HG03045 (cell line): Measurements from ENCODE around the gene TUBGCP6.

Experiments
- ATAC-seq: cut with Tn5 transposase; IDR thresholded peaks from one replicate; pipeline ENCODE4 v1.9.1; 2021; ENCODE audit warnings: mild to moderate bottlenecking, moderate library complexity; ENCODE audit not compliant: unreplicated experiment

Gene TUBGCP6

GRCh38 chr22:50251477-50252081, 6.8 kb upstream of the TUBGCP6 start:
- ATAC-seq: no peak

DNA sequence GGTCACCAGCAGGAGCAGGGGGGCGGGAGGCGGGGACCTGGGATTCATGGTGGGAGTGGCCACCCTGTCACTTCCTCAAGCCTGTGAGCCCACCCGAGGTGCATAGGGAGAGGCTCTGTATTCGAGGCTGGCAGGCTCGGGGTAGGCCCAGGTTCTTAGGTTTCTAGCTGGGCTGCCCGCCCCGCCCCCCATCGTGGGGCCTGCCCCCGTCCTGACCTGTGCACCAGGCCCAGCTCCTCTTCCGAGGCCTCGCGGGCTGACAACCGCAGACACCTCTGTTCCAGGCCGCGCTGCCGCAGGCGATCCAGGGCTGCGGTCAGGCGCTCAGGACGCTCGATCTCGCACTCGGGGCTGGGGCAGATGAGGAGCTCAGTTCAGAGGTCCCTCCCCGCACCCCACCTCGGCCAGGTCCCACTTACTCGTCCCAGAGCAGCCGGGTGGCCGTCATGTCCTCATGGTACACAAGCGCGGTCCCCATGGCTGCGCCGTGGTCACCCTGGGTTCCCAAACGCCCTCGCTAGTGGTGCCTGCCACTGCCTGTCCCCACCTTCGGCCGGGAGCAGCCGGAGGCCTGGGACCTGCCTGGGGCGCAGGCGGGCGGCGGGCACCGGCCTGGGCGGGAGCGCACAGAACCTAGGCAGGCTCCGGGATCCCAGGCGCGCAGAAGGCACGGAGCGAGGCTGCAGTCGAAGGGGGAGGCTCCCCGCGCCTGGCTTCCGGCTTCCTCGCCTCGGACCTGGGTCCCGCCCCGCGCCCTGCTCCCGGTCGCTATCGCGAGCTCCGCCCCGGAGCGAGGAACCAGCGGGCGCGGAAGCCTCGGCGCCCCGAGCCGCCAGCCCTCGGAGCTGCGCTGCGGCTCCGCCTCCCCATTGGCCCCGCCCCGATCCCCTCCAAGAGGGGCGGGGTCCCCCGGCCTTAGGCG, 6.0 kb upstream of the TUBGCP6 start, which contains the start of gene HDAC10:
HDAC10 (minus strand) TSS at position 711 of the 922 bp plus-strand sequence; CDS start at position 478, 233 bp downstream.
- ATAC-seq: peak; percentile 55

- no peak for ATAC-seq
Measured at GRCh38 chr22:50250249-50250554, 5.4 kb upstream of the TUBGCP6 start.

DNA sequence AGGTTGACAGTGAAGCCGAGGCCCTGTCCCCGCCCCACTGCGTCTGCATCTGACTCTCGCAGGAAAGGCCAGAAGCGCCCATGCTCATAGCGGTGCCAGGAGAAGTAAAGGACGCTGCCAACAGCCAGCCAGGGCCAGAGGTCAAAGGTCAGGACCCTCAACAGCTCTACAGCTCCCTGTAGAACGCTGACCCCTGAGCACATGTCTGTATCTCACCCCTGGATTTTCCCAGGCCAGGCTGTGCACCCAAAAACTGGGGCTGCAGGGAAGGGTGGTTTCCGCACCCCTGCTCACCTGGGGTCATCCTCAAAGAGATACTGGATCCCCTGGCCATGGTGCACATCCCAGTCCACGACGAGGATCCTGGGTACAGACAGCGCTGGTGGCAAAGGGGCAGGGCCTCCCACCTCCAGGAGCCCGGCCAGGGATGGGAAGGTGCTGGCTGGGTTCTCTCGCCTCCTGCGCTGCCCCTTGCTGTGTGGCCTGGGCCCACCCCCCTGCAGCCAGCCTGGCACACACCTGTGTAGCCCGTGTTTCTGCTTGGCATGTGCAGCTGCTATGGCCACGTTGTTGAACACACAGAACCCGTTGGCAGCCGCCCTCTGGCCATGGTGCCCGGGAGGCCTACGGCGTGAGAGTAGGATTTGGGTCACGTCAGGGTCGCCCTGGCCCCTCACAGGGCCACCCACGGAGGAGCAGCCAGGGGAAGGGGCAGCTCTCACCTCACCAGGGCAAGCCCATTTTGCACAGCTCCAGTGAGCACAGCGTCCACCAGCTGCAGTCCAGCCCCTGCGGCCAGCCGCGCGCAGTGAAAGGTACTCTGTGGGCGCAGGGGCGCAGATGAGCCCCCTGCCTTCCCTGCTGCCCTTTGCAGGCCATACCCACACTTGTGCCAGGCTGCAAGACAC, 4.8 kb upstream of the TUBGCP6 start:
- ATAC-seq: no peak

DNA sequence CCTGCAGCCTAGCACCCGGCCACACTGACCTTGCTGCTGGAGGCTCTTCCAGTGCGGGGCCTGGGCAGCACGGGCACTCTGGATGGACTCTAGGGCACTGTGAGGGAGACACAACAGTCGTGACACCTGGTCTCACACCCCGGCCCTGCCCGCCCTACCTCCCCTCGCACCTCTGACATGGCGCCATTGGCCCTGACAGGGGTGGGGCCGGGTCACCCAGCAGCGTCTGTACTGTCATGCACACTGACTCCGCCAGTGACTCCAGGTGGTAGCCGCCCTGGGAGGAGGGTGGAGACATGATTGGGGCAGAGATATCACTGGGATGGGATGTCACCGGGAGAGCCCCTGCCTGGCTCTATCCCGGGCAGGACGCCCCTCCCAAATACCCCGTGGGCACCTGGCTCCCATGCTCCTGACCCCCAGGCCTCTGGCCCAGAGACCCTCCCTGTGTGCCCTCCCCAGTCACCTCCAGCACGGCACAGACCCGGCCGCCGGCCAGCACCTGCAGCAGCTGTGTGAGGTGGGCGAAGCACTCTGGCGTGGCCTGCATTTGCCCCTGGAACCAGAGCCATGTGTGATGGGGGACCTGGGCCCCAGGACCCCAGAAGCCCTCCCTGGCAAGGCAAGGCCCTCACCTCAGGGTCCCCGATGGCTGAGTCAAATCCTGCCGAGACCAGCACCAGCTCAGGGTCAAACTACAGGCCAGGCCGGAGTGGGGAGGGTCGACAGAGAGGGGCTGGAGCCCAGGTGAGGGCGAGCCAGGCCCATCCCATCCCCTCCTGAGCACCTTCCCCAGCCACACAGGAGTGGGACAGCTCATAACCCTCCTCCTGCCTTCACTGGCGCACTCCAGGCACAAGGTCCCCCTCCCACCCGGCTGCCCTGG, 3.6 kb upstream of the TUBGCP6 start:
- ATAC-seq: no peak

DNA sequence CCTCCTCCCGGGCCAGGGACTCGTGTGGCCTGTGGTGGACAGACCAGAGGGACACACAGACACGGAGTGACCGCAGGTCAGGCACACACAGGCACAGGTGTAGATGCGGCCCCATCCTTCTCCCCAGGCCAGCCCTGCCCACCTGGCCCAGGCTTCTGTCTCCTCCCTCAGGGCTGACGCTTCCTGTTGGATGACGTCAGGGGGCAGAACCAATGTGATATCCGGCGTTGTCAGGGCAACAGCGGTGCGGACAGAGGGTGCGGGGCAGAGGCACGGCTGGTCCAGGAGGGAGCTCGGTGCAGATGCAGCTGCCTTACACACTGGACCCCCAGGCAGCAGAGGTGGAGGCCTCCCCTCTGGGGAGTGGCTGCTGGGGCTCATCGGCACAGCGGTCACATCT, 2.9 kb upstream of the TUBGCP6 start:
- ATAC-seq: no peak

GRCh38 chr22:50246242-50247175, 1.7 kb upstream of the TUBGCP6 start:
- no peak for ATAC-seq

GRCh38 chr22:50245214-50246072, 620 bp upstream of the TUBGCP6 start:
- ATAC-seq: no peak

DNA sequence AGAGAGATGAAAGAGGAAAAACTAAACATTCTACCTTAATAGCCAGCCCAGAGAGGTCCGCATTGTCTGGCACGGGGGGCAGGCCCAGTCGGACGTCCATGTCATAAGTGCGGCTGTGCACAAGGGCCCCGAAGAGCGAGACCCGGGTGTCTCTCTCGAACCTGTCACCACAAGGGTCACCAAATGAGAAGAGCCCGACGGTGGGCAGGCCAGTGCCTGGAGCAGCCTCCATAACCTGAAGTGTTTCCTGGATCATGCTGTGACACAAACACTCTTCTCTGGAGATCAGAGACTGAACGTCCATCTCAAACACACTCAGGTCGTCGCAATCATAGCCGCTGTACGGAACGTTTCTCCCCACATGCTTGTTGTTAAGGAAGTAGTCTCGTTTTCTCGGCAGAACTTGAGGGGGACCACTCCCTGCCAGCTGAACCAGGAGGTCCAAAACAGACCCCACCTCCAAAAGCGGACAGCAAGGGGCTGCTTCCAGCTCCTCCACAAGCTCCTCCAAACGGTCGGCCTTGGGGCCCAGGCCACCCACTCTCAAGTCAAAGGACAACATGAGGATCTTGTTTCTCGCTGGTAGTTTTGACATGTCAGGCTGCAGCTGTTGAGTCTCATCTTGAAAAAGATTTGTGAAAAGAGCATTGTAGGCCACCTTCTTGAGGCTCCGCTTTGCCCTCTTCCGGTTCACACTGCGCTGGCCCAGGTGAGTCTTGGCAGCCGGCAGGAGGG, 971 bp downstream of the TUBGCP6 start:
- no peak for ATAC-seq

- no peak for ATAC-seq
Measured at GRCh38 chr22:50242406-50242949, 2.3 kb downstream of the TUBGCP6 start.

DNA sequence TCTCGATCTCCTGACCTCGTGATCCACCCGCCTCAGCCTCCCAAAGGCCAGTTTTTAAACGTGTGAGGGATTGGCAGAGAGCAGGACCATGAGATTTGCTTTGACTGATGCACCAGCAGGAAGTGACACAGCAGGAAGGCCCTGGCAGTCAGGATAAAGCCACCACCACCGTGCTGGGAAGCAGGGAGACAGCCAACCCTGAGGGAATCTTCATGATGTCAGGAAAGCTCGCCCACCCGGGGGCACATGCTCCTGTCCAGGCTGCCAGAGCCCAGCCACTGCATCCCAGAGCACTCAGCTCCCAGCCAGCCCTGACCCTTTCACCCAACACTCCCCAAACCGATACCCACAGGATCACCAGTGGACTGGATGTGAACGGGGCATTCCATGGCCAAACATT, 6.1 kb downstream of the TUBGCP6 start:
- ATAC-seq: no peak

DNA sequence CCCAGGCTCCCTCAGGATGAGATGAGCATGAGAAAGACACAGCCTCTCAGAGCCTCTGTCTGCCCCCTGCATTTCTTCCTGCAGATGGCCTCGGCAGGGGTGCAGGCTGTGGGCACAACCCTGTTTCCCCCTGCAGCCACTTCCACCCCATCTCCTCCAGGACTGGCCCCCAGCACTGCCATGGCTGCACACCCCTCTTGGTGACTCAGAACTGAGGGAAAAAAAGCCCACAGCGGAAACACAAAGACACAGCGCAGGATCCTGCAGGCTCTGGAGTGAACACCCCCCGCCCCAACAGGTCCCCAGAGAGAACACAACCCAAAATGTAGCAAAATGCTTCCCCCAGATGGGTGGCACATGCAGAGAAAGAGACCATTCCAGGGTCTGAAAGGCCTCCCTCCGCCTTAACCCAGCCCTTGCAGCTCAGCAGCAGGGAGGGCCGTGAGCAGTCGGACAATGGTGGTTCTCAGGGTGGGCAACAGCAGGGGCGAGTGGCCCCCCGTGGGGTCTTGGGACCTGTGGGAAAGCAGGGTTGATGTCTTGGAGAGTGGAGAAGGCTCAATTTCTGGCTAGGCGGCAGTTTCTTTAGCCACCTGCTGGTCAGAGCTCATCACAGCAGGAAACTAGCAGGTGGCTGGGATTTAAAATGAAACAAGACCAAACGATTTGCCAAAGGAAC, 8.0 kb downstream of the TUBGCP6 start:
- ATAC-seq: no peak

GRCh38 chr22:50233223-50233622, 11.6 kb downstream of the TUBGCP6 start:
- no peak for ATAC-seq

GRCh38 chr22:50232481-50233151, 12.2 kb downstream of the TUBGCP6 start:
- ATAC-seq: no peak

DNA sequence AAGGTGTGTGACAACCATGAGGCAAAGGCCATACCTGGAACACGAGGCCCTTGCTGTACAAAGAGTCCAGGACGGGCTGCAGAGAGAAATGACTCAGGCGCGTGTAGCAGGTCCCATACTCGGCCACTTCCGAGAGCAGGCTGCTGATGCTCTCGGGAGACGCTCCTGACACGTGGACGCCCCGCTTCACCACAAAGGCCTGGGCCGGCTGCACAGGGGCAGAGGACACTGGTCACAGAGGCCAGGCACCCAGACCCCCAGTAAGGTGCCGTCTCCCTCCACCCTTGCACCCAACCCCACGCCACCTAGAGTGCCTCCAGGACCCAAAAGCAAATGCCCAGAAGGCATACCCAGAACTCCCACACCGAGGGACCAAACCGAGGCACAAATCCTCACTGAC, 15.5 kb downstream of the TUBGCP6 start:
- ATAC-seq: no peak

DNA sequence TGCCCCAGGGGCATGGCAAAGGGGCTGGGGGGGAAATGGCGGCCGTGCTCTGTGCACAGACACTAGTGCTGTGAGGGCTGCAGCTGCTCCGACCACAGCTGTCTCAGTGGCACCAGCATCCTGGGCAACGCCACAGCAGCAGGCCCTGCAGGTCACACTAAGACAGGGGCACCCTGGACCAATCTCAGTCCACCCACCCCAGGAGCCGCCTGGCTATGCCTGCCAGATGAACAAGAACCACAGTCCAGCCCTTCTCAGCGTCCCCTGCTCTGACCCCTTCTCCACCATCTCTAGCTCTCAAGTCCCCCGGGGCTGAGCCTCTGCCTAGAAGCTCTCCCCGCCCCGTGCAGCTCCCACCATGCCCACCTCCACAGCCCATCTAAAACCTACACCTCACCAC, 16.5 kb downstream of the TUBGCP6 start:
- no peak for ATAC-seq
